Measurements from ENCODE around the gene SLC22A31.

The SLC22A31 gene

DNA sequence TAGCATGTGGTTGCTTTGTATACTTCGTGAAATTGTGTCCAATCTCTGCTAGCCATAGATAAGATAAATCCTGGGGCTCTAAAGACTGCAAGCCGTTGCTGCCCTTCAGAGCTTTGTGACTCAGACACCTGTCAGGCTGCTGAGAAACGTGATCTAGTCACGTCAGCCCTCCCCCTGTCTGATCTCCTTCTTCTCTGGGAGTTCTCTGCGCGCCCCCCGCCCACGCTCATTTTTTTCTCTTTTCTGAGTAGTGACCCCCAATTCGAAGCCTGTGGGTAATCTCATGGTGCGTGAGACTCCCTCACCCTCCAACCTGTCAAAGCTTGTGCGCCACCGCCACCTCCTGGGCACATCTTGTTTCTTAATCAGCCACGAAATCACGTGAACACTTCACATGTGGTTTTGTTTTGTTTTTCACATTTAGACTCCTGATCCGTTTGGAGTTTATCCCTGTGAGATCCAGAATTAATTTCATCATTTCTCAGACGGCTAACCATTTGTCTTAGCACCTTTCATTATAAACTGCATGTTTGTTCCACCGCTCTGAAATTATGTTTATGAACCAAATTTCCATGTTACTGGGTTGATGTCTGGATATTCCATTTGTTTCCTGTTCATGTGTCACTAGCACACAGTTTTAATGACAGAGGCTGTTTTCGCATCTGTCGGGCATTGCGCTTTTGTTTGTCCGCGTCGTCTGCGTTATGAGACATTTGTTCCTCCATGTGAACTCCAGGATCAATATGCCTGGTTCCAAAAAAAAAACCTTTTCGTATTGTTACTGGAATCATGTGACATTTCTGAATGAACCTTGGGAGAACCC, 16.2 kb upstream of the SLC22A31 start:
- peak; percentile 80 to 87 for DNase-seq

DNA sequence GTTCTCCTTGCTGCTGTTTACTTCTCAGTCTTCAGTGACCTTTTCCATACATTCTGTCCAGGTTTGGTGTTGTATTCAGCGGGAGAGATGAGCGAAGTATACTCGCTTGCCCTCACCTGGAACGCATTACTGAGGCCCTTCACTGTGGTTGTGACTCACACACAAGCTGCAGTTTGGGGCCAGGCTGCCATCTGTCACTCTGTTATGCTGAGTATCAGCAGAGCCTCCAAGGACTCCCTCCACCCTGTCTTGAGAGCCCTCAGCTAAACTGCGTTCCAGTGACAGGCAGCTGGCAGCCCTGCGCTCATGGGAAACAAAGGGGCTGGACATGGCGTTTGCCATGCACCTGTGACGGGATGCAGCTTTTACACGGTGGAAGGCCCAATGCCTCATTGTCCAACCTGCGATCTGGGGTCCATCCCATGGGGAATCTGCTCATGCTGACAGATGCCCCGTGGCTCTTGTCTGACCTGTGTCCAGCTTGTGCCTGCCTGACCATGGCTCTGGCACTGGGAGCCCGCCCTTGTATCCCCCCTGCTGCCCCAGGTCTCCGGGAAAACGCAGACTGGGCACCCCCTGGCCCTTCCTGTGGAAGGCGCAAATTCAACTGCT, 10.7 kb upstream of the SLC22A31 start:
- no peak for DNase-seq

DNA sequence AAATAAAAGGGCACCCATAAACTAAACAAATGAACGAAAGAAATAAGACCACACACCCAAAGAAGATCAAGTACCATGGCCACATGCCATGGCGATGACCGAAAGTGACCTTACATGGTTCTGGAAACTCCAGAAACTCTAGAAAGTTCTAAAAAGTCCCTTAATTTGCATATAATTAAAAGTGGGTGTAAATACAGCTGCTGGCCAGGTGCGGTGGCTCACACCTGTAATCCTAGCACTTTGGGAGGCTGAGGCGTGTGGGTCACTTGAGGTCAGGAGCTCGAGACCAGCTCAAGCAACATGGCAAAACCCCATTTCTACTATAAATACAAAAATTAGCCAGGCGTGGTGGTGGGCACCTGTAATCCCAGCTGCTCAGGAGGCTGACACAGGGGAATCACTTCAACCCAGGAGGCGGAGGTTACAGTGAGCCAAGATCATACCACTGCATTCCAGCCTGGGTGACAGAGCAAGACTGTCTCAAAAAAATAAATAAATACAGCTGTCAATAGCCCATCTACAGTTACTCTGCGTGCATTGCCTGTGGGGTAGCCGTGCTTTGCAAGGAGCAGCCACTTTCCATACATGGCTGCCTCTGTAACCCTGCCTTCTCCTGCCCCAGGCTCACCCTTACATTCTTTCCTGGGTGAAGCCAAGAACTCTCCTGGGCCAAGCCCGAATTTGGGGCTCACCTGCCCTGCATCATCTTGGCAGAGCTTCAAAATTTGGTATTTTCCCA, 10.0 kb upstream of the SLC22A31 start:
- DNase-seq: no peak

DNA sequence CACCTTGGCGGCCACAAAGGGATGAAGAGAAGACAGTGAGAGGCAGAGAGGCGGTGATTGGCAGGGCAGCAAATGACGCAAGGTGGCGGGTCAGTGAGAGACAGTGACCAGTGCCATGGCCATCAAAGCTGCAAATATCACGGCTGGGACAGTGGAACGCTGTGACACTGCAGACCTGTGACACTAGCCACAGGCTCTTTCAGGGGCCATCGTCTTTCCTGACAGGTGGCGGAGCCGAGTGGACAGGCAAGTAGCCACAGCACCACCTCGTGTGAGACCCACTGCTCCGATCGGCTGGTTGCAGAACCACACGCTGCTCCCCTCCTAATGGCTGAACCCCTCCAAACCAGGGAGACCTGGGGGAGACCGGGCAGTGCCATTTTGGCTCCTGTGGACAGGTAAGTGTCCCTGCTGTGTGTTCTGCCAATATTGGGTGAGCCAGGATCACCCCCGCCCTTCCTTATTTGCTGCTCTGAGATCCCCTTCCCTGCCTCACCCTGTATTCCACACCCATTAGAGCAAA, 9.2 kb upstream of the SLC22A31 start:
- no peak for DNase-seq

DNA sequence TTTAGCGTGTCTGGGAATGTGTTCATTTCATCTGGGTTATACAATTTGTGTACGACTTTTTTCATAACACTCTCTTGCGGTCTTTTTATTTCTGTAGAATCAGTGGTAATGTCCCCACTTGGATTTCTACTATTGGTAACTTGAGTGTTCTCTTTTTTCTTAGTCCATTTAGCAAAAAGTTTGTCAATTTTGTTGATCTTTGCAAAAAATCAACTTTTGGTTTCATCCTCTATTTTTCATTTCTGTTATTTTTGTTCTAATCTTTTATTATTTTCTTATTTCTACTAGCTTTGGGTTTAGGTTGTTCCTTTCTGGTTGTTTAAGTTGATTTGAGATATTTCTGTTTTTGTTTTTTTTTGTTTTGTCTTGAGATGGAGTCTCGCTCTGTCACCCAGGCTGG, 7.7 kb upstream of the SLC22A31 start:
- DNase-seq: no peak

DNA sequence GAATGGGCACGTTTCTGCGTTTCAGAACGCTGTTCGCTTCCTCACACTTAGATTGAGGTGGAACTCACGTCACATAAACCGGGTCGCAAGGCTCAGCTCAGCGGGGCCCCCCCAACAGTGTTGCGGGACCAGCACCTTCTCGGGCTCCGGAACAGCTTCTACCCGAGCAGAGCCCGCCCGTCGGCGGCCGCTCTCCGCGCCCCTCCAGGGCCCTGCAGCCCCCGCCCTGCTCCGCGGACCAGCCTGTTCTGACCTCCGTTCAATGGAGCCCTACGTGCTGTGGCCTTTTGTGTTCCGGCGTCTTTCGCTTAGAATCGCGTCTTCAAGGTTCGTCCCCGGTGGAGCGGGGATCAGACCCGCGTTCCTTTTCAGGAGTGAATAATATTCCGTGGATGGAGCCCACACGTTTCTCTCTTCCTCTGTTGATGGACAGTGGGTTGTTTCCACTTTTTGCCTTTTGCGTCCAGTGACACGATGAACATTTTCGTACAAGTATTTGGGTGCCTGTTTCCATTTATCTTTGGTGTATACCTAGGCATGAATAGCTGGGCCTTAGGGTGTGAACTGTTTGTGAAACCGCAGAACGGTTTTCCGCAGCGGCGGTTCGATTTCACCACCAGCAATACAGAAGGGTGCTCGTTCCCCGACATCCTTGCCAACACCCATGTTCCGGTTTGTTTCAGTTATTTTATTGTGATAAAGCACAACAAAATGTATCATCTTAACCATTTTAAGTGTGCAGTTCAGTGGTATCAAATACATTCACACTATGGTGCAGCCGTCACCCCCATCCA, 2.3 kb upstream of the SLC22A31 start:
- DNase-seq: no peak

DNA sequence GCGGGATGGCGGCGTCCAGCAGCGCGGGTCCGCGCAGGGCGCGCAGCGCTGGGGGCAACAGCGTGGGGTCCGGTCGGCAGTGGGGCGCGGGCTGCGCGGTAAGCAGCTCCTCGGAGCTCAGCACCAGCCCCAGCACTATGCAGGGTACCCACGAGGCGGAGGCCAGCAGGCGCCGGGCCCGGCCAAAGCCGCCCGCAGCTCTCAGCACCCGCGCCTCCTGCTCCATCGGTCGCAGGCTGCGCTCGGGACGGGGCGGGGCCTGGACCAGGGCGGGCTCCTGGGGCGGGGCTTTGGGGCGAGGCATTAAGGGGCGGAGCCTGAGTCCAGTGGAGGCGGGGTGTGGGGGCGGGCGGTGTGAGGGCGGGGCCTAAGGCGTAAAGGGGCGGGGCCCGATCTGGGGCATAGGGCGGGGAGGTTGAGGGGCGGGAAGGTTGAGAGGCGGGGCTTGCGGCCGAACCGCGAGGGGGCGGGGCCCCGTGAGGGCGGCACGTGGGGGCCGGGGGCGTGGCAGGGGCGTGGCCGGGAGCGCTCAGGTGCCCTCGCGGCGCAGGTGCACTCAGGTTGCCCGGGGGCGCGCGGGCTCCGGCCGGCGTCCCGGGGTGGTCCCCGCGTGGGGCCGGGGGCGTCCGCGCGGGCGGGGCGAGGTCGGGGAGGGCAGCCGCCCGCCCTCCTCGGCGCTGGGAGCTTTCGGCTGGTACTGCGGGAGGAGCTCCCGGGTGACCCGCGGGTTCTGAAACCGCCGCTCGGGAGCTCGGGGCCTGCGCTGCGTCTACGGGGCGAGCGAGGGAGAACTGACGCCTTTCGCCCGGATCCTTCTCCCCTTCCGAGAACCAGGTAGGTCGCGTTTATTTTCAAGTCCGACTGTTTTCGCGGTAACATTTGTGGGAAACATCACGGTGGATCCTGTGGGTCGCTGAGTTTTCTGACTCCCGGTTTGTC, 1.4 kb upstream of the SLC22A31 start:
- DNase-seq: peak; percentile 78 to 82

DNA sequence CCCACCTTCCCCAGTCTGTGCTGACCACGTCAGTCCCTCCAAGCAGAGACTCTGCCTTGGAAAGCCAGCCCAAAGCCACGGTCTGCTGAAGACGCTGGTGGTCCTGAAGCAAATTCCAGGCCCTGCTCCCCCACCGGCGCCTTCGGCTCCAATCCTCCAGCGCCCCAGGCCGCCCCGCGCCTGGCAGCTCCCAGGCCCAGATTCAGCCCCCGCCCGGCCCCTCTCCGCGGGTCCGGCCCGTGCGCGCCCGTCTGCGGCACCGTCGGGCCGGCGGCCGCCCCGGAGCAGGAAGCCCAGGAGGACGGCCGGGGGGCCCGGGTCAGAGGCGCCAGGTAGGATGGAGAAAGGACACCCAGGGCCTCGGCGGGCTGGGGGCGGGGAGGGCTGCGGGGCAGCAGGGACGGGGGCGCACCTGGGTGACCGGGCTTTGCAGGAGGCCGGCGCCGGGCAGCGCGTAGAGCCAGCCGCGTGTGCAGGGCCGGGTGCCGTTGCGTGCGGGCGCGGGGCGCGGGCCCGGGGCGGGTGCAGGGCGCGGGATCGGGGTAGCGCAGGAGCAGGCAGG, 594 bp upstream of the SLC22A31 start:
- no peak for DNase-seq

DNA sequence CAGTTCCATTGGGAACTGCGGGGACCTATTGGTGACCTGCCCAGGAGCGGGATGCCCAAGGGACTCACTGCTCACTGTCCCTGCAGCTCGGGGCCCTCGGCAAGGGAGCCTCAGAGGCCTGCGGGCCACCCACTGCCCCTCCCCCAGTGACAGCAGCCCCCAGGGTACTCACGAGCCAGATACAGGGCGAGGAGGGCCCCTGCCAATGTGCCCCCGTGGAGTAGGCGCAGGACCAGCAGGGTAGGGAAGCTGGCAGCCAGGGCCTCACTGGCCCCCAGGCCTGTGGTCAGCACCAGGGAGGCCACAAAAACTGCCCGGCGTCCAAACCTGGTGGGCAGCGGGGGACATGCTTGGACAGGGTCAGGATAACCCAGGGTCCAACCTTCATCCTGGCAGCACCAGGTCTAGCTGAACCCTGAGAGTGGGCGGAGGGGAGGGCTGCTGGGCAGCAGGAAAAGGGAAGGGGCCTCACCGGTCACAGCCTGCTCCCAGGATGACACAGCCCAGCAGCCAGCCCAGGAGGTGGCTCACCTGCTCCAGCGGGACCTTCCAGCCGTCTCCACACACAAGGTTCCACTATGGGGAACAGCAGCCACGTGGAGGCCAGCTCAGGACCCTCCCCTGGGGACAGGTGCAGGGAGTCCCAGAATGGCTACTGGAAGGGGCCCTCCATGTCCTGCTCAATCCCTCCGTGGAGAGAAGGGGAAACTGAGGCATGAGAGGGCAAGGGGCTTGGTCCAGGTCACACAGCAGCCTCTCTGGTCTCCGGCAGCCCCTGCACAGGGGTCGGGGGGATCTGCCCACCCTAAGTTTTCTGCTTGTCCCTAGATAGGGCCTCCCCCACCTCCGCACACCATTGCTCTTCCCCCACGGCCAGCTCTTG, 855 bp downstream of the SLC22A31 start:
- no peak for DNase-seq

DNA sequence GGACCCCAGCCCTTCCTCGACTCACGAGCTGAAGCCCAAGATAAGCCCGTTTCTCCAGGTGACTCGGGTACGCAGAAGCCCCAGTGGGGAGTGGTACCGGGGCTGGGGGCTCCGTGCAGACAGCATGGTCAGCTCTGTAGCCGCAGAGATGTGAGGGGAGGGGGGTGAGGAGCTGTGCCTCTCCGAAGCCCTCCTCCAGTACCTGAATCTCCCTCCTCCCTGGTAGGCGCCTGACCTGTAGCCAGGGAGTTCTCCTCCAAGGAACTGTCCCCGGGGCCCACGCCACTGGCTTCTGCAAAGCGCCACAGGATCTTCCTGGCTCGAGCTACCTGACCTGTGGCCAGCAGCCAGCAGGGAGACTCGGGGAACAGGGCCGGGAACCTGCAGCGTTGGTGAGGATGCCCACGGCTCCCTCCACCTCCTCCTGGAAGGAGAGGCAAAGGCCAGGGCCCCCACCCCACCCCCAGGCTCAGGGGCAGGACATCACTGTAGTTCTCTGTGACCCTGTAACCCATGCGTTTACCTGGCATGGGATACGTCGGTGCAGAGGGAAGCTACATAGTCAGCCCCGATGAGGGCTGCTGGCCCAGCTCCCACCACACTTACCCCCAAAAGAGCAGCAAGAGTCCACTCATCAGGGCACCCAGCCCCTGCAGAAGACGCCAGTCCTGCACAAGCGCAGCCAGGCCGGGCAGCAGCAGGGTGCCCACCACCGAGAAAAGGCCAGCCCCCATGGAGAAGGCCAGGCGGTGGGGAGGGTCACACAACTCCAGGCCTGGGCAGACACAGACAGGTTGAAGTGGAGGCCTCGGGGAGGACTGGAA, 1.7 kb downstream of the SLC22A31 start:
- DNase-seq: no peak

DNA sequence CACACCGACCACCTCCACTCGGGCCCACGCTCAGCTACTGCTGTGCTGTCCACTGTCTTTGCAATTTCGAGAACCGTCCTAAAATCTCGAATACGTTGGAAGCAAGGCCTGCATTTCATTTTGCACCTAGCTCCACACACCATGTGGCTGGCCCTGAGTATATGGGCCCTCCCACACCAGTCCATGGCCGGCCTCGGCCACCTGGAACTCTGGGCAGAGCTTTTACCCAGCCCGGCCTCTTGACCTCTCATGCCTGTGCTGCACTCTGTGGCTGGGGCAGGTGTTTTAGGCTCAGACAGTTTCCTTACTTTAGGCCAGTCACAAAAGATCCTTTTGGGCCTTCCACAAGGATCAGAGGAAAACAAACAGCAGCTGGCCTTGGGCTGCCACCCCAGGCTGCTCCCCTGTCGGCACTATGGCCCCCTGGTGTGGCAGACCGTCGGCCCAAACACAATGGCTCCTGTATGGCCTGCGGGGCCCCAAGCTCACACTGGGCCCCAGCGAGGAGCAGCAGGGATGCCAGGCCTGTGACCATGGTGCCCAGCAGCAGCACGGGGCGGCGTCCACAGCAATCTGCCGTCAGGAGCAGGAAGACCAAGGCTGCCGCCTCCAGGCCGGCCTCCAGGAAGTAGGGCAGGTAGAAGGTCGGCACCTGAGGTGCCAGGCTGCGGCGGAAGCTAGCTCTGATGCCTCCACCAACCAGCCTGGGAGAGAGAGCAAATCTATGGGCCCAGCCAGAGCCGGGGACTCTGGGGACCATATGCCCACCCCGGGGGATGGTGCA, 2.5 kb downstream of the SLC22A31 start:
- DNase-seq: no peak

DNA sequence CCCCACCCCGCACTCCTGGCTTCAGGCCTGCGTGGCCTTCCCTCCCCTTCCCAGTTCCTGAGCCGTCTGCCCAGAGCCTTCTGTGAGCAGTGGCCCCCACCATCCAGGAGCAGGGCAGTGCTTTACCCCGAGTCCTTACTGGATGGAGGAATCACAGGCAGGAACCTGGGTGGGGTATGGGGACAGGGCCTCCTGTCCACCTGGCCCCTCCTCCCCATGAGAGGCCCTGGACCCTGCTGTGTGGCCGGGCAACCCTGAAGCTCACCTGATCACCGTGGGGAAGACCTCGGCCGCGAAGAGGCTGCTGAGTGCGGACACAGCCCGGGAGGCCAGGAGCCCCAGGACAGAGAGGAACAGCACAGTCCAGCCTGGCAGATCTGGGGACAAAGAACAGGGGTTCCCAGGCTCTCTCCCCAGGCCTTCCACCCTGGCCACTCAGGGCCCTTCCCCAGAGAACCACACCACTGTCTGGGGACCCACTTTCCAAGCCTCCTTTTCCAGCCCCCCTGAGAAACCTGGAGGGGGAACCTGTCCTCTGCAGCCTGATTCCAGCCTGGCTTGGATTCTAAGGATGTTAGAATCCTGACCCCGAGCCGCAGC, 3.2 kb downstream of the SLC22A31 start:
- no peak for DNase-seq

DNA sequence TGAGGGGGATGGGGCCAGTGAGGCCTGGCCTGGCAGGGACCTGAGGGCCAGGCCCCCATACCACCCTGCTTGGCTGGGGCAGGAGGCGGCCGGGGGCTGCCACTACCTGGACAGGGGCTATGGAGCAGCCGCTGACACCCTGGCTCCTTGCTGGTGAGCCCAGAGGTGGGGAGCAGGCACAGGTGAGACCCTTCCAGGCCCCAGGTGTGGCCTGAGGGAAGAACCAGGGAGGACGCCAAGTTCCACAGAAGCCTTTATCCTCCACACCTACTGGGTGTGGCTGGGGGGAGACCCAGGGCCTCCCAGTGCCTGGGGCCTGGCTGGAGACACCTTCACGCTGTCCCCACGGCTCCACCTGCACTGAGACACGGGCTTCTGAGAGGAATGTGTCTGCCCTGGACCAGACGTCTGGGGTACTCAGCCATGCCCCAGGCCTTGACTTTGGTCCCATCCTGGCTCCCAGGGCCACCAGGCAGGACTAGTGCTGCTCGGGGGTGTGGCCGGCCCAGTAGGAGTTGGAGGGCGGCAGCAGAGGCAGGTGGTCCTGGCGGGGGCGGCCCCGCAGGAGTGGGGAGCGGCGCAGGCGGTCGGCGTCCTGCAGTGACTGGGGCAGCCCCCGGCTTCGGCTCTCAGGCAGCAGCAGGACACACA, 4.7 kb downstream of the SLC22A31 start:
- DNase-seq: no peak

DNA sequence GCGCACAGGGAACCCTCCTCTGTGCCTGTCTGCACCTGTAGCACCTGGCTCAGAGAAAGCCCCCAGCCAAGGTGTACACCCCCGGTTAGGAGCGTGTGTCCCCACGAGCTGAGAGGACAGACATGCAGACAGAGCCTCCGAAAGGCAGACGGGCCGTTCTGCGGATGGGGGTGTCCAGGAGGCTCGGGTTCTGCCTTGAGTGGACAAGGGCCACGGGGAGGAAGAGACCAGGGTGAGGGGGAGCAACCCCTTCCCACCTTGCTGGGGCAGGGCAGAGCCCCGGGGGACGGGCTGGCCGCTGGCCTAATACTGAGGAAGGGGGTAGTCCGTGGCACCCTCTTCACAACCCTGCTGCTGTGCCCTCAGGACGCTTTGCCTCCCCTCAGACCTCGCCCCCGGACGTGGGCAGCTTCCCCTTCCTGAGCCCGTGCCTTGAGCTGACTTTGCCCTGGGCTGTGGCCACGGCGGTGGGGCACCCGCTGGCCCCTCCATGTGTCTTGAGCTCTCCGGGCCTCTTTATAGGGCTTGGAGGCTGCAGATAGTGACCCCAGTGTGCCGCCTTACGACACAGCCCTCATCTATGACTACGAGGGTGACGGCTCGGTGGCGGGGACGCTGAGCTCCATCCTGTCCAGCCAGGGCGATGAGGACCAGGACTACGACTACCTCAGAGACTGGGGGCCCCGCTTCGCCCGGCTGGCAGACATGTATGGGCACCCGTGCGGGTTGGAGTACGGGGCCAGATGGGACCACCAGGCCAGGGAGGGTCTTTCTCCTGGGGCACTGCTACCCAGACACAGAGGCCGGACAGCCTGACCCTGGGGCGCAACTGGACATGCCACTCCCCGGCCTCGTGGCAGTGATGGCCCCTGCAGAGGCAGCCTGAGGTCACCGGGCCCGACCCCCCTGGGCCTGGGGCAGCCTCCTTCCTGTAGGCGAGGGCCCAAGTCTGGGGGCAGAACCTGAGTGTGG, 5.7 kb downstream of the SLC22A31 start:
- DNase-seq: no peak

DNA sequence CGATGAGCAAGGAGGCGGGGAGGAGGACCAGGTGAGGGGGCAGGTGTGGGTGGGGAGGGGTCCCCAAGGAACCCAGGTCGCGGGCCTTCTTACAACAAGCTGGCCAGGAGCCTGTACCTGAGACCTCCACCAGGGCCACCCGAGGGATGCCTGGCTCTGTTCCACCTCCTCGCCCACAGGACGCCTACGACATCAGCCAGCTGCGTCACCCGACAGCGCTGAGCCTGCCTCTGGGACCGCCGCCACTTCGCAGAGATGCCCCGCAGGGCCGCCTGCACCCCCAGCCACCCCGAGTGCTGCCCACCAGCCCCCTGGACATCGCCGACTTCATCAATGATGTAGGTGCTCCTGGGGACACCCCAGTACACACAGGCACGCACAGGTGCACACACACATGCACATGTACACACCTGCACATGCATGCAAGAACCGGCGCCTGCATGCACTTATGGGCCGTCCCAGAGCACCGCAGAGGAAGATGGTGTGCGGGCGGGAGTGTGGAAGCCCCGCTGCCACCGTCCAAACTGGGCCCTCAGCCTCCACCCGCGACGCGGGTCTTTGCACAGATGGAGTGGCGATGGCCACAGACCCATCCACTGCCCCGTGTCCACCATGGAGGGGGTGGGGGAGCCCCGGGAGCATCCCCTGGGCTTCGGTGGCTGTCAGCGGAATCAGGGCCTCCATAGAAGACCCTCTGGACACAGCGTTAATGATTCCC, 6.6 kb downstream of the SLC22A31 start:
- no peak for DNase-seq

Measured in activated CD4-positive, alpha-beta T cell treated with anti-CD3 and anti-CD28 coated beads for 4 hours (primary cell).